HG03135 (cell line): ENCODE measurements around the gene NFS1.
"Not testable (repeated sequence)": the region's sequence is repeated elsewhere in the genome, so short reads cannot be mapped to it uniquely, and the experiment has no call there.

ENCODE experiments used
- ATAC-seq: cut with Tn5 transposase; IDR thresholded peaks from one replicate; pipeline ENCODE4 v1.9.1; 2021; ENCODE audit warnings: mild to moderate bottlenecking, moderate library complexity; ENCODE audit not compliant: unreplicated experiment

The NFS1 gene

DNA sequence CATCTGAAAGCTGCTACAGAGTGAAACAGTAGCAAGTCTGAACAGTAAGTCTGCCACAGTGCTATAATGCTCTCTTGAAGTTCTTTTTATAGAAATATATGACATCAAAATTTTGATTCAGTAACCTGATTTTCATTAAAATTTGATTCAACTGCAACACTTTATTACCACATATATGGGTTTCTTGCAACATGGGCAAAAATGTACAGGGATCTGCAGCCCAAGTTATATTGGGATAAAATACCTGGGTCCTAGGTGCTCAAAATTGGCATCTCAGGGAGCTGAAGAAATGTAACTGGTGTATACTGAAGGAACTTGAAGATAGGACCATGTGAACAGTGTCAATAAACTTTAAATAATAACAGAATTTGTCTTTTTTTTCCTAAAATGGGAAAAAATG lies 10.9 kb upstream of the NFS1 start:
- ATAC-seq: no peak

DNA sequence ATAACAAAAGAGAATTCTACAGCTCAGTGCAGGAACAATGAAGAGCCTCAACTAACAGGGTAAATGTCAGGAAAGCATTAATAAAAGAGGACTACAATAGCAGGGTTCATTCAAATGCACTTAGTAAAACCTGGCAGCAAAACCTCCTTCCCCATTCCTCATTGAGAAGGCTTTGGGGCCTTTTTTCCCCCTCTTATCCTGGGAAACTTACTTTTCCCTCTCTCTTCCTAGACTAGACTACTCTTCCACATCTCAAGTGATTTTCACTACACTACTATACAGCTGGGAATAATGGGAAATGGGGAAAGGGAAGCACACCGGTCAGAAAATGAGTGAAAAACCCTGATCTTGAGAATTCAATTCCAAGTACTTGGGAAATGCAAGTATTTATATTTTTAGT lies 10.1 kb upstream of the NFS1 start:
- ATAC-seq: no peak

DNA sequence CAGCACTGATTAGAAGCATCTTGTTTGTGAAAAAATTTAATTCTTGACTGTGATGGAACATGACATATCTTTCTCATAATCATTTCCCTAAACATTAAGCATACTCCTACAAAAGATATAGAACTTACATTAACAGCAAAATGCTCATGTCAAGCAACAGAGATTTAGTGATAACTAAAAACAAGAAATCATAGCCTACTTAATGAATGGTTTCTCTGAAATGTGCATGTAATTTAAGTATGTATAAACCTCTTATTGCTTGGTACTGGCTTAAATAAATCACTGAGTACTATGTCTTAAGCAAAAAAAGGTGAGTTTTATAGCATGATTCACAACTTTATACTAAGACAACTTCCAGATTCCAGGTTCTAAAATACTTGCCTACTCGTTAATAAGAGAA lies 9.3 kb upstream of the NFS1 start:
- no peak for ATAC-seq

DNA sequence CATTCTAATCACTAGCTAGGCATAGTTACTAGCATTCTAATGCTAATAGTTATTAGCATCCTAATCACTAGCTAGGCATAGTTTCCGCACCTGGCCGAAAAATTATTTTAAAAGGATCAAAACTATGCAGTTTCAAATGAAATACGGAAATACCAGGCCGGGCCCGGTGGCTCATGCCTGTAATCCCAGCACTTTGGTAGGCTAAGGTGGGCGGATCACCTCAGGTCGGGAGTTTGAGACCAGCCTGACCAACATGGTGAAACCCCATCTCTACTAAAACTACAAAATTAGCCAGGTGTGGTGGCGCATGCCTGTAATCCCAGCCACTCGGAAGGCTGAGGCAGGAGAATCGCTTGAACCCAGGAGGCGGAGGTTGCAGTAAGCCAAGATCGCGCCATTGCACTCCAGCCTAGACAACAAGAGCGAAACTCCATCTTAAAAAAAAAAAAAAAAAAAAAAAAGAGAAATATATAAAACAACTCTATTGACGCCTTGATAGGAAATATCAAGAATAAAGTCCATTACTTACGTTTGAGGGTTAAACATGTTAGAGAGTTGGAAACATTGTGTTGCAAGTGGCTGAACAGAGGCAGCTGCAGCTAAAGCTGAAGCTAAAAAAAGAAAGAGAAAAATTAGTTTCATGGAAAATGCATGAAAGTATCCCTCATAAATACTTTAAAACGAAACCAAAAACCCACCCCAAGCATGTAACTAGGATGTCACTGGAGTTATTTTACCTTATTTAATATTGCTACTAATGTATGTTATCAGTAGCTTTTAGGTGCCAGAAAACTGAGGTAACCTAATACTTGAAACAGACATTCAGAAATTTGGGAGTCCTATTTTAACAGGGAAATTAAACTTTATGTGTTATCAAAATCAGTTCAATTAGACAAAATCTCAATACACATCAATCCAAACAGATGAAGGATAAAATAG lies 7.7 kb upstream of the NFS1 start:
- ATAC-seq: not testable (repeated sequence)

DNA sequence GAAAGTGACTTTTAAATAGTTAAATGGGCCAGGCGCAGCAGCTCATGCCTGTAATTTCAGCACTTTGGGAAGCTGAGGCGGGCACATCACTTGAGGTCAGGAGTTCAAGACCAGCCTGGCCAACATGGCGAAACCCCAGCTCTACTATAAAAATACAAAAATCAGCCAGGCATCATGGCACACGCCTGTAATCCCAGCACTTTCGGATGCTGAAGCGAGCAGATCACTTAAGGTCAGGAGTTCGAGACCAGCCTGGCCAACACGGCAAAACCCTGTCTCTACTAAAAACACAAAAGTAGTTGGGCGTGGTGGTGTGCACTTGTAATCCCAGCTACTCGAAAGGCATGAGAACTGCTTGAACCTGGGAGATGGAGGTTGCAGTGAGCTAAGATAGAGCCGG lies 6.7 kb upstream of the NFS1 start:
- ATAC-seq: not testable (repeated sequence)

DNA sequence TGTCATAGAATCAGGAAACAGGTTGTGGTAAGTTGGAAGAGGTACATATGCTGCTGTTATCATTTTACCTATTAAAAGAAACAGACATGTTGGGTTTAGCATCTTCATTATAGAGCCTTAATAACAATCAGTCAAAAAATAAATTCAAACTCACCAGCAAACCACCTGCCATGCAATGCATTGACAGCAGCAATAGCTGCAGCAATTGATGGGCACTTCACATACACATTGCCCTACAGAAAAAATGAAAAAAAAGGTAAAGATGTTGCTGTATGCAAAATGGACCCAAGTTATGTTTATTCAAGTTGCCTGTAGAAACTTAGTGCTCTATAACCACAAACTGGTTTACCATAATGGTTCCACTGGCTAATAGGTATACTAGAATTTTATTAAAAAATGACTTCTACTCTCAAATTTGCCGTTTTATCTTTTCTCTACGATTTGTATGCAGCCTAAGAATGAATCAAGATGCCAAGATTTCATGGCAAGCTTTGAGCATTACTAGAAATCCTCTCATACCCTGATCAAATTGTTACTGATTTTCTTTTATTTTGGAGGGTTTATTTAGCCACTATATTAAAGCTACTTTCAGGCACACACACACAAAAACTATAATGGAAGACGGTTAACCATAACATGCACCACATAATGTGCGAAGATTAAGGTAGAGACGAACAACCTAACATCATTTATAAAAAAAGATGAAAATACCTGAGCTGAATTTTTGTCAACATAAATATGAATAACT lies 5.5 kb upstream of the NFS1 start:
- ATAC-seq: no peak

DNA sequence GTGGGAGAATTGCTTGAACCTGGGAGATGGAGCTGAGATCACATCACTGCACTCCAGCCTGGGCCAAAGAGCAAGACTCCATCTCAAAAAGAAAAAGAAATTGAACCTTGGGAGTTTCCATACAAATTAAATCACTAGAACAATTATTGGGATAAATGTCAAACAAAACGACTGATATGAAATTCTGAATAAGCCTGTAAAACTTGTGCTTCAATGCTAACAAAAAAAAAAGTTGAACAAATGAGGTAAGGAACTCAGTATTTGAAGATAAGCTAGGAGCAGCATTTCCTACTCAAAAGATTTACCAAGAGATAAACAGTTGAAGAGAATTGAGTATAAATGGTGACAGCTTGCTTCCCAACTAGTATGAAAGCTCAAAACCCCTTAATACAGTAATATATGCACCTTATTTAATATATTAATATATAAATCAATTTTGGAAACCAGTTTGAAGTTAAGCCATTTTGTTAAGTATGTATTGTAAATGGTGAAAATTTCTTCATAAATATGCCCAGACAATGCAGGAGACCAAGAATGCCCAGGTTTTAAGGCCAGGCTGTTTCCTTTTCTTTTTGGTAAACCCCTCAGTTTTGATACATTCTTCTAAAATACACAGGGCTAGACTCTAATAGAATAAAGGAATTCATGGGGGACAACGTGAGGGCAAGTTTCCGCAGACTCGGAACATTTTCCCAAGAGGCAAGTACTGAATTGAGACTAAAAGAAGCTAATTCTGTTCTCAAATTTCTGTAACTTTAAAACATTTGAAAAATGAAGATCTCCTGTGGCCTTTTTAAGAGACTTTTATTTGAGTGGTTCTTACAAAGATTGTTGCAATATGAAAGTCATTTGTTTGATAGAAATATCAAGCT lies 3.9 kb upstream of the NFS1 start:
- ATAC-seq: no peak

DNA sequence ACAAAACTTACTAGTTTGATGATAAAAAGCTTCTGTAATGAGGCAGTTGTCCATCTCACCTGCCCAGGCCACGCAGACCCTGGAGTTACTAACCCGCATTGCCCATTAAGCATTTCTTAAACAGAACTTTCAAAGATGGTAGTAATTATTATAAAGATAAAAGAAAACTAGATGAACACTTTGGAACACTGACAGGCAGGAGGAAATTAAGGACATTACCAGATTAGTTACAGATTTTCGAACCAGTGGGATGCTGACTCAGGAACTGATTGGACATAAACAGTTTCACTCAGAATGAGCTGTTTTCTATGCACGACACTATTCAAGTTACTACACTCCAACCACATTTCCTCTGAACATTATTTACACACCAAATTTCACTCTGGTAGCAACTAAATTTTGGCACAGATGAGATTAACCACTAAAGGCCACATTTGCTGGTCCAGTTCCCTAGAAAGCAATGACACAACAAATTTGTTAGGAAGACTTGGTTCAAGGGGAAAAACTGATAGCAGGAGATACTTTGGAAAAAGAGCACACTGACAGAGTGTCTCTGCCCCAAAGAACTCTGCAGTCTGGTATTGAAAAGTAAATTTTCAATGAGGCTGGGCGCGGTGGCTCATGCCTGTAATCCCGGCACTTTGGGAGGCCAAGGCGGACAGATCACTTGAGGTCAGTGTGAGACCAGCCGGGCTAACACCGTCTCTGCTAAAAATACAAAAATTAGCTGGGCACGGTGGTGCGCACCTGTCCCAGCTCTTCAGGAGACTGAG lies 3.1 kb upstream of the NFS1 start:
- ATAC-seq: no peak

DNA sequence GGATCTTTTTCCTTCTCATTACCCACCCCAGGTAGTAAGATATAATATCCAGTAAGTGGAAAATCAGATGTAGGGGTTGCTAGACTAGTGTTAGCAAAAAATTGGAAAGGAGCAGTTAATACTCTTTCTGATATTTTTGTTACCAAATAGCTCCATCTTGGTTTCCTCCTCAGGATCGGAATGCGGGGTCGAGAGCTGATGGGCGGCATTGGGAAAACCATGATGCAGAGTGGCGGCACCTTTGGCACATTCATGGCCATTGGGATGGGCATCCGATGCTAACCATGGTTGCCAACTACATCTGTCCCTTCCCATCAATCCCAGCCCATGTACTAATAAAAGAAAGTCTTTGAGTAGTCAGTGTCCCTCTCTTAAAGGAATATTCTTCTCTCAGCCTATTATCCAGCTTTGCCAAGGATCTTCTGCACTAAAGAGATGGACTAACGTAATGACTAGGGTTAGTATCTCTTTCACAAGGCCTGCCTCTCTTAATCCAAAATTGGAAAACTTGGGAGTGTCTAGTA lies 1.5 kb upstream of the NFS1 start:
- ATAC-seq: no peak

DNA sequence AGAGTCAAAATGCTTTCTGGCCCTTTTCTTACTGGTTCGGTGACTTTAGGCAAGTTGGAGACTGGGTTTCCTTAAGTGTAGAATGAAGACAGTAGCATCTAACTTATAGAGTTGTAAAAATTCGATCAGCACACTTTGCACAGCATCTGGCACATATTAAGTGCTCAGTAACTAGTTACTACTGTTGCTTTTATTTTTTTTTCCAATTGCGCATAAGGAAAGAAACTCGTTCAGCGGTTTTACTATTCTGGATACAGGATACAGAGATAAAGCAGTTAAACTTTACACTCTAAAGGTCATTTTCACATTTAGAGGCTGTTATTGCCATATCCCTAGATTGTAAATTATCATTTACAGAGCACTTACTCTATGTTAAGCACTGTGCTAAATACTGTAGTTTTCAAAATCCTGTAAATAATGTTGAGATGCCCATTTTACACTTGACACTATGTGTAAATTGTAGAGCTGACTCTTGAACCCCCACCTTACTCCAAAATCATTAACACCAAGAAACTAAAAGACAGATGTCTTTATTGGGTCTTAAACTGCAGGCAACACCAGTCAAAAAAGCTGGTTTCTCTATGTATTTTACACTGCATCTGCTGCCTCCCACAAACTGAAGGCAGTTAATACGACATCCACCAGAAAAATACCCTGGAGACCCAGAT lies 939 bp upstream of the NFS1 start:
- no peak for ATAC-seq

DNA sequence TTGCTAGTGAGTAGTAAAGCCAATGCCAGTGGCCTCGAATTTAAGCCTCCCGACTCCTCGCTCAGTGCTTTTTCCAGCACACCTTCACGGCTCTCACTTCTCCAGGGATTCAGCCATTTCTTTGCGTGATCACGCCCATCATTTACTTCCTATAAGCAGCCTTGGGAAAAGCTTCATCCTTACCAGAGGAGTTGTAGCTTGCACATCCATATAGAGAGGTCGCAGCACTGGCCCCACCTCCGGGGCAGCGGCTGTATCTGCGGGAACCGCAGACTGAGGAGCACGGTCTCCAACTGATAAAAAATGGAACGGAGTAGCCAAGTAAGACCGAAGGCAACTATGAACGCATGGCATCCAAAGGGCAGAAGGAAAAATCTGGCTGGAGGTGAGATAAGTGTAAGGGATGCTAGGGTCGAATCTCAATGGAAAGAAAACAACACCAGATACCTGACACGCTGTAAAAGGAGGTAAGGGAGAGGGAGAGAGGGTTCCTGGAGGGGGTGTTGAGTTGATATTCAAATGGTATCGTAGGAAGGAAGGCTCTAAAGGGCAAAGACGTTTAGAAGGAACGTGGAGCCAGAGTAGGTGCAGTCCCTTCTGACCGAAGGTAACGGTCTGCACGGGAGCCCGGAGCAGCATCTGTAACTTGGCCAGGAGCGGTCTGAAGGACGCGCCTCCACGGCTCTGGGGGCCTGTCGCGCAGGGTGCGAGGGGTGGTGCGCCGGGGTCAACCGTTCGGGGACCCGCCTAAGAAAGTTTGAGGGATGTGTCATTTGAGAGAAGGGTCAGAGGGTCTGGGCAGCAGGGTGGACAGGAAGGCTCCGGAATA lies 640 bp downstream of the NFS1 start:
- ATAC-seq: peak; percentile 14

DNA sequence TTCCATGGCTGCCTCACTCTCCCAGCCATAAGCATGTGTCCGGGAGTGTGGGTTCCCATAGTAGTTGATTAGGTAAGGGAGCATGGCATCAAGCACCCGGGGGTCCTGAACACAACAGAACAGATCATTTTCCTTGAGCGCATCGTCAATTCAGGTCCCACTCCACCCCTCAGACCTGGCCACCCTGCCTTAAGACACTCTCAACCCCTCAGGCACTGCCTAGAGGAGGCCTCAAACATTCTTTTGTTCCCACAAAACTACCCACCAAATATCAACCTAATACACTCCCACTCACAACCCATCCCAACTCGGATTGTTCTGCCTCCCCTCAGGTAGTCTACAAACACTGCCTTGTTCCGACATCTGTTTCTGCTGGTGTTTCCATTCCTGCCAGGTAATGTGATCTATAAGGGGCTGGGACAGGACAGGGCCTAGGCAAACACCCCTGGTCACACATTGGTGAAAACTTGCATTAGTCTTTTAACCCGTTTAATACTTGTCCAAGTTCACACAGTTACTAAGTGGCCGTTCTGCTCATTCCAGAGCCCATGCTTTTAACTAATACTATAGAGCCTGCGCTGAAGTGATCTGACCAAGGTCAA lies 1.4 kb downstream of the NFS1 start:
- ATAC-seq: no peak

DNA sequence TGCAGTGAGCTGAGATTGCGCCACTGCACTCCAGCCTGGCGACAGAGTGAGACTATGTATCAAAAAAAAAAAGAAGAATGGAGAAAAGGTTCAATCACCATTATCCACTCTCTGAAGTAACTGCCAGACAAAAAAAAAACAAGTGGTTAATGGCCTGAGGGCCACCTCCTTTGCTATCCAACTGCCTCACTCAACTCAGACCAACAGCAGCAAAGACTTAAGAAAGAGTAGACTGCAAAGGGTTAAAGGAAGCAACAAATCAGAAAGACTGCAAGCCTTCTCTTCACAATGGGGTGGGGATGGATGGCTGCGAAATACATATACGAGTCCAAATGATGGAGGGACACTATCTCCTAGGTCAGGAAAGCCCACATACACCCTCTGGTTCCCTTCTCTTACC lies 3.2 kb downstream of the NFS1 start:
- ATAC-seq: no peak

DNA sequence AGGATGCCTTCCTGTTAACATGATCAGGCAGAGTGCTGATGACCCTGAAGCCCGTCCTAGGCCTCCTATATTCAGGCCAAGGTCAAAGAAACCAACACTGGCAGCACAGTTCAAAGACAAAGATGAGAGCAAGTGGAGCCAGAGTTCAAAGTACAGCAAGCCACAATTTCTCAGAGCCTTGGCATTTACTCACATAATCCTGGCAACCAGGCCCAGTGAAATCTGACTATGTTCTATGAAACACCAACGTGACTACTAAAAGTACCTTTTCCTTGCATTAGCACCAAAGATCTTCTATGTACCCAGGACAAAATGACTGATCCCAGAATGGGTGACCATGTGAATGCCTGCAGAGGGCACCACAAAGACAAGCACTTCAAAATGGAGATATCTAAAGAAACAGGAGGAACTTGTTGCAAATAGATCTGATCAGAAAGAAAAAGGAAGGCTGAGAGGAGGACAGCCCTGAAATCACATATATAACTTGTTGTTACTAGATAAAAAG lies 3.9 kb downstream of the NFS1 start:
- no peak for ATAC-seq

DNA sequence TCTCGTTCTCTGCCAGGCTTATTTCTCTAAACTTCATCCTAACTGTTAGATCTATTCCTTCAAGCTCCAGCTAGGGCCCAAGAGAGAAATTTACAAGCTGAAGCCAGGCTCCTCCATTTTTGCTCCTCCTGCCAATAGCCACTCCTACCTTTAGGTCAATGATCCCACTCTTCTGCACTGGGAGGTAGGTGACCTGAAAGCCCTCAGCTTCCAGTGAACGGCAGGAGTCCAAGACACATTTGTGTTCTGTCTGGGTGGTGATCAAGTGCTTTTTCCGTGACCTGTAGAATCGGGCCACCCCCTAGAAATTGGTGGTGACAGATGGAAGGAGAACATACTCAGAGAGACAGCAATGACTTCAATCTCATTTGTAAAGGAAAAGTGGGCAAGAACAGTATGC lies 8.9 kb downstream of the NFS1 start:
- ATAC-seq: no peak

DNA sequence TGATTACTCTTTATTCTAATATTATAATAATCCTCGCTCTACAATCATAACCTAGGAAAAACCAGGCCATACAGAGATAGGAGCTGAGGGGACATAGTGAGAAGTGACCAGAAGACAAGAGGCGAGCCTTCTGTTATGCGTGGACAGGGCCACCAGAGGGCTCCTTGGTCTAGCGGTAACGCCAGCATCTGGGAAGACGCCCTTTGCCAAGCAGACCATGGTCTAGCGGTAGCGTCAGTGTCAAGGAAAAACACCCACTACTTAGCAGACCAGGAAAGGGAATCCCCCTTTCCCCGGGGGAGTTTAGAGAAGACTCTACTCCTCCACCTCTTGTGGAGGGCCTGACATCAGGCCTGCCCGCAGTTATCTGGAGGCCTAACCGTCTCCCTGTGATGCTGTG lies 12.3 kb downstream of the NFS1 start:
- ATAC-seq: not testable (repeated sequence)

DNA sequence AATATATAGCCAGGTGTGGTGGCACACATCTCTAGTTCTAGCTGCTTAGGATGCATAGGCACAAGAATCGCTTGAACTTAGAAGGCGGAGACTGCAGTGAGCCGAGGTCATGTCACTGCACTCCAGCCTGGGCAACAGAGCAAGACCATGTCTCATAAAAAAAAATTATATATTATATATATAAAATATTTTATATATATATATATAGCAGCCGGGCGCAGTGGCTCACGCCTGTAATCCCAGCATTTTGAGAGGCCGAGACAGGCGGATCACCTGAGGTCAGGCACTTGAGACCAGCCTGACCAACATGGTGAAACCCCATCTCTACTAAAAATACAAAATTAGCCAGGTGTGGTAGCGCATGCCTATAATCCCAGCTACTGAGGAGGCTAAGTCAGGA lies 13.8 kb downstream of the NFS1 start:
- ATAC-seq: not testable (repeated sequence)

DNA sequence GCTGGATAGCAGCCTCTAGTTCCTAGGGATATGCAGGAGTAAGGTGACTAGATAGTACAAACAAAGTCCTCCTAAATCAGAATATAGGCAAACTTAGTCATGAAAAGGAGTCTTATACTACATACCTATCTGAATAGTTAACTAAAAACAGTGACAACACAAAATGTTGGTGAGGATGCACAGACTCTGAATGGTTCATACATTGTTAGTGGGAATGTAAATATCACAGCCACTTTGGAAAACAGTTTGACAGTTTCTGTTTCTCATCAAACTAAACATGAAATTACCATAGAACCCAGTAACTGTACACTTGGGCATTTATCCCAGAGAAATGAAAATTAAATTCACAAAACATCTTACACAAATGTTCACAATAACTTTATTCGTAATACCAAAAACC lies 17.2 kb downstream of the NFS1 start:
- no peak for ATAC-seq
